Astrocyte (in vitro differentiated cells and primary cell): ENCODE measurements around the gene OR2V1.

Source experiments
- EZH2 ChIP-seq: IDR thresholded peaks from 2 replicates; pipeline ENCODE4 v1.6.1; 2012; ENCODE audit warnings: mild to moderate bottlenecking, low read length, inconsistent platforms; ENCODE audit not compliant: insufficient read depth
- TF ChIP-seq, protein P1 (sequence below): IDR thresholded peaks from 2 replicates; pipeline ENCODE4 v1.5.1; 2011; ENCODE audit warnings: low read depth, mild to moderate bottlenecking, inconsistent platforms, low read length, moderate library complexity; ENCODE audit not compliant: insufficient read depth

DNA sequence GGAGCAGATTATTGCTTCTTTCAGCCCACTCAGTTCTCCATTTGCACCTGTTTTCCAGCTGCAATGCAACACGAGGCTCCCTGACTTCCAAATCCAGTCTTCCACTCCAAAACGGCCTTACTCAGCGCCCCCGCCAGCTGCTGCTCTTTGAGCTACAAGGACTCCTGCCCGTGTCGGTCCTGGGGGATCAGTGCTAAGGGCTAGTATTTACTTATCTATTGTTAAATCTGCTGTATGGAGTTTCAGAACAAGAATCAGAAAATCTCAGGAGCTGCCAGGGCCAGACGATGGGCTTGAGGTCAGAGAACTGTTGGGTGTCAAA, 44.1 kb downstream of the OR2V1 start:
- TF ChIP-seq, protein P1, sequence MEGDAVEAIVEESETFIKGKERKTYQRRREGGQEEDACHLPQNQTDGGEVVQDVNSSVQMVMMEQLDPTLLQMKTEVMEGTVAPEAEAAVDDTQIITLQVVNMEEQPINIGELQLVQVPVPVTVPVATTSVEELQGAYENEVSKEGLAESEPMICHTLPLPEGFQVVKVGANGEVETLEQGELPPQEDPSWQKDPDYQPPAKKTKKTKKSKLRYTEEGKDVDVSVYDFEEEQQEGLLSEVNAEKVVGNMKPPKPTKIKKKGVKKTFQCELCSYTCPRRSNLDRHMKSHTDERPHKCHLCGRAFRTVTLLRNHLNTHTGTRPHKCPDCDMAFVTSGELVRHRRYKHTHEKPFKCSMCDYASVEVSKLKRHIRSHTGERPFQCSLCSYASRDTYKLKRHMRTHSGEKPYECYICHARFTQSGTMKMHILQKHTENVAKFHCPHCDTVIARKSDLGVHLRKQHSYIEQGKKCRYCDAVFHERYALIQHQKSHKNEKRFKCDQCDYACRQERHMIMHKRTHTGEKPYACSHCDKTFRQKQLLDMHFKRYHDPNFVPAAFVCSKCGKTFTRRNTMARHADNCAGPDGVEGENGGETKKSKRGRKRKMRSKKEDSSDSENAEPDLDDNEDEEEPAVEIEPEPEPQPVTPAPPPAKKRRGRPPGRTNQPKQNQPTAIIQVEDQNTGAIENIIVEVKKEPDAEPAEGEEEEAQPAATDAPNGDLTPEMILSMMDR: no peak
- no peak for TF ChIP-seq EZH2
